OCI-LY1 (cell line): ENCODE measurements around the gene CCDC86.

Experiments
- EZH2 ChIP-seq: fragments of 200-600 bp; sonication (generic), shearing (Covaris generic); IDR thresholded peaks from 2 replicates; pipeline ENCODE4 v1.8.0; 2017; ENCODE audit warnings: borderline replicate concordance, mixed run types, mild to moderate bottlenecking, antibody characterized with exemption, low read length, moderate library complexity, mixed read lengths
- TF ChIP-seq, protein P1 (sequence below): fragments of 200-600 bp; sonication (generic), shearing (Covaris generic); IDR thresholded peaks from 2 replicates; pipeline ENCODE4 v1.5.1; 2017; ENCODE audit warnings: mild to moderate bottlenecking, antibody characterized with exemption, low read length, moderate library complexity, mixed read lengths

DNA sequence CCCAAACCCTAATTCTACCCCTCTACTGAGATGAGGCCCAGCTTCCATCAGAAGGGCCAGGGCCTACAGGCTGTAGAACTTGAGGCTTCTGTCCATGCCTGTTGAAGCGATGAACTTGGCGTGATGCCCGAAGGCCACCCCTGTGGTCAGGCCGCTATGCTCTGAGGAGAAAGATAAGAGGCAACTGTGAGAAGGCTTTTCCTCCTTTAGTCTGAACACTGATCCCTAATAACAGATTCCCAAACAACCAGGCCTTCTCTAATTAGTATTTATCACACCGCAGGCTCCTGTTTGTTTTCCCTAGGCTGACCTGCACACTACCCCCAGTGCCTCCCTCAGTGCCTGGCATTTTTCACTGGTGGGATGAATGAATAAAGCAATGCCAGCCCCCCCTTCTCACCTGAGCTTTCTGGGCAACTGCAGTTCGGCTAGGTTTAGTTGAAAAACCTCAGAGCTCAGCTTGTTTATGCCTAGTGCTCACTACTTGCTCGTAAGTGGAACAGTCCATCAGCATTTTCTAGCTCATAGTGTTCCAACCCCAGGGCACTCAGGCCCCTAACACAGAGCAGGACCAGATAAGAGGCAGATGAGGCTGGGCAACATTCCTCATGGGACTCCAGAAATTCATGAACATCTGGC lies 49.3 kb downstream of the CCDC86 start:
- TF ChIP-seq, protein P1, sequence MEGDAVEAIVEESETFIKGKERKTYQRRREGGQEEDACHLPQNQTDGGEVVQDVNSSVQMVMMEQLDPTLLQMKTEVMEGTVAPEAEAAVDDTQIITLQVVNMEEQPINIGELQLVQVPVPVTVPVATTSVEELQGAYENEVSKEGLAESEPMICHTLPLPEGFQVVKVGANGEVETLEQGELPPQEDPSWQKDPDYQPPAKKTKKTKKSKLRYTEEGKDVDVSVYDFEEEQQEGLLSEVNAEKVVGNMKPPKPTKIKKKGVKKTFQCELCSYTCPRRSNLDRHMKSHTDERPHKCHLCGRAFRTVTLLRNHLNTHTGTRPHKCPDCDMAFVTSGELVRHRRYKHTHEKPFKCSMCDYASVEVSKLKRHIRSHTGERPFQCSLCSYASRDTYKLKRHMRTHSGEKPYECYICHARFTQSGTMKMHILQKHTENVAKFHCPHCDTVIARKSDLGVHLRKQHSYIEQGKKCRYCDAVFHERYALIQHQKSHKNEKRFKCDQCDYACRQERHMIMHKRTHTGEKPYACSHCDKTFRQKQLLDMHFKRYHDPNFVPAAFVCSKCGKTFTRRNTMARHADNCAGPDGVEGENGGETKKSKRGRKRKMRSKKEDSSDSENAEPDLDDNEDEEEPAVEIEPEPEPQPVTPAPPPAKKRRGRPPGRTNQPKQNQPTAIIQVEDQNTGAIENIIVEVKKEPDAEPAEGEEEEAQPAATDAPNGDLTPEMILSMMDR = no peak
- no peak for TF ChIP-seq EZH2
